SH-SY5Y (cell line): ENCODE results near the gene CCNE1.

Experiments used
- GATA2 ChIP-seq: IDR thresholded peaks from 2 replicates; pipeline ENCODE4 v1.6.1; 2011; ENCODE audit warnings: mild to moderate bottlenecking, low read depth, low read length
- GATA3 ChIP-seq: IDR thresholded peaks from 2 replicates; pipeline ENCODE4 v1.6.1; 2011; ENCODE audit warnings: low read depth, mild to moderate bottlenecking, low read length, moderate library complexity

The CCNE1 gene

GRCh38 chr19:29831041-29831548 is 19.3 kb downstream of the CCNE1 start:
- TF ChIP-seq GATA3 = no peak
- no peak for TF ChIP-seq GATA2

- TF ChIP-seq GATA2 = no peak
- TF ChIP-seq GATA3 = no peak
These were observed 19.9 kb downstream of the CCNE1 start for GRCh38 chr19:29831686-29832085.

GRCh38 chr19:29832801-29833200 is 21.0 kb downstream of the CCNE1 start:
- TF ChIP-seq GATA2 = no peak
- TF ChIP-seq GATA3 = no peak

GRCh38 chr19:29833614-29834261 is 21.9 kb downstream of the CCNE1 start:
- TF ChIP-seq GATA3 = no peak
- TF ChIP-seq GATA2 = no peak

GRCh38 chr19:29834991-29835846 is 23.4 kb downstream of the CCNE1 start:
- TF ChIP-seq GATA3 (no peak), GATA2 (no peak)

- TF ChIP-seq GATA3 = no peak
- no peak for TF ChIP-seq GATA2
These were observed 24.6 kb downstream of the CCNE1 start for GRCh38 chr19:29836409-29836825.

- no peak for TF ChIP-seq GATA2
- no peak for TF ChIP-seq GATA3
These were observed 25.7 kb downstream of the CCNE1 start for GRCh38 chr19:29837448-29837981.

- TF ChIP-seq GATA2 (no peak), GATA3 (no peak)
These were observed 26.2 kb downstream of the CCNE1 start for GRCh38 chr19:29837996-29838395.

GRCh38 chr19:29840066-29840950 is 28.5 kb downstream of the CCNE1 start:
- TF ChIP-seq GATA3 = no peak
- no peak for TF ChIP-seq GATA2

GRCh38 chr19:29841209-29841558 is 29.4 kb downstream of the CCNE1 start:
- no peak for TF ChIP-seq GATA3
- TF ChIP-seq GATA2 = no peak

- no peak for TF ChIP-seq GATA2
- TF ChIP-seq GATA3 = no peak
These were observed 30.0 kb downstream of the CCNE1 start for GRCh38 chr19:29841559-29842367.

- TF ChIP-seq GATA2 (no peak), GATA3 (no peak)
These were observed 30.8 kb downstream of the CCNE1 start for GRCh38 chr19:29842471-29843179.
